Adipose tissue (tissue), 3 donors: ENCODE results near the gene LRRC27. TPM values are rescaled to one million over a fixed set of nuclear protein-coding genes. Genes with fewer than 3 reads are reported as not detected.

Experiments used
- H3K27ac ChIP-seq: one replicate; pipeline ENCODE4 v1.5.1; 2013; ENCODE audit warnings: low read depth, low read length
- WGBS, 3 donors: extraction: QIAGEN DNeasy Blood & Tissue Kit; methylation state at CpG; one replicate each; pipeline ENCODE4 v1.1.7; 2013; 5-methylcytosine and 5-hydroxymethylcytosine counted together
- polyA plus RNA-seq, 3 donors: library from polyadenylated mRNA; stranded (reverse); fragments of 200-250 nt; gene quantifications; one replicate each; pipeline ENCODE4 v1.2.3, GENCODE V29; 2013
- donor health status: healthy with polysubstance abuse.
- donor health status: Bipolar disorder and iron deficiency.
- donor health status: healthy.

The LRRC27 gene
- polyA plus RNA-seq, 3 donors: 3.4 to 6.1 (median 5.0) TPM

DNA sequence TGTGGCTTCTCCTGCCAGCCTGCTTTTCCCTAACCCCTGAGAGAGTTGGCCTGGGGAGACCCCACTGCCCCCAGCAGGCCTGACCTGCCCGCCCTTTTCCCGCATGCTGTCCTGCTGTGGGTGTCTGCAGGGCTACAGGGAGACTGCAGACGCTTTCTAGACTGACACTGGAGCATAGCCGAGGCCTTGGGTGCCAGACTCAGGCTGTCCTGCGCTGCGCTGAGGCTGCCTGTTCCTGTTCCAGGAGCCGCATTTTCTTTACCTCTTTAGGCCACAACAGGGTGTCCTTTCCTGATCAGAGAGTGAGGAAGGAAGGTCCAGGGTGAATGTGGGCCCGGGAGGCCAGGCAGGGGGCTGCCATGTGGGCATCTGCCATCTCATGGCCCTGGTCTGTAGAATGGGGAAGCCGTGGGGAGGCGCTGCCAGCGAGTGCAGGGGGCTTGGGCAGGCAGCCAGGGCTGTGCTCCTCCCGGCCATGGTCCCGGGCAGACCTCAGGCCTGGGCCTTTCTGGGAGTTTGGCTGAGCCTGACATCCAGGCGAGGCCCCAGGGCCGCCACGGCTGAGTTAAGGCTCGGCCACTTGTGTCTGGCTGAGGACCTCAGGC lies 68.7 kb downstream of the LRRC27 start:
- H3K27ac ChIP-seq: no peak overlapping the region
- 30 to 54% (median 52%) methylated on average over 17 of the region's 17 CpGs for WGBS, 3 donors

DNA sequence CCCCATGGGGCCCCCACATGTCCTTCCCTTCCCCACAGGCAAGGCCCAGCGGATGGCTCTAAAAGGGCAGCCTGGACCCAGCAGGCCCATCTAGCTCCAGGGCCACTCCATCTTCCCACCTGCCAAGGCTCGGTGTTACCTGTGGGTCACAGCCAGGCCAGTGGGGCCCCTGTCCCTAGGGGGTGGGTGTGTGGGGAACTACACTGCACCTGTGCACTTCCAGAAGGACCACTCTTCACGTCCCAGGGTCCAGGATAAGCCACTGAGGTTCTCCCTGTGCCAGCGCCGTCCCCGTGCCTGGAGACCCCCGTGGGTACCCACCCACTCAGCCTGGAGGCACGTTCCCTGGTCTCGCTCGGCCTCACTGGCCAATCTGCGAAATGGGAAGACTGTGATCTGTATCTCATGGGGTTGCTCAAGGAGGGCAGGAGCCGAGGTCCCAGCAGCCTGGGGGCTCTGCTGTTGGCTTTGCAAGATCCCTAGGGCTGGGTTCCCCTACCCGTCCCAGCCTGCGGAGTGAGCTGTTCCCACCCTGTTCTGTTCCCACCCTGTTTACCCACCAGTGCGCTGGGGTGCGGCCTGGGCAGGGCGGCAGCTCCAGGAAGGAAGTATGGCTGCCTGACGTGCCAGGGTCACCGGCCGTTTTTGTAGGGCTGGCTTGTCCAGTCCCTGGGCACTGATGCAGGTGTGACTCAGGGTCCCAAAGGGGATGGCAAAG lies 69.6 kb downstream of the LRRC27 start:
- no peak overlapping the region for H3K27ac ChIP-seq
- 60 to 70% (median 66%) methylated on average over 19 to 20 of the region's 20 CpGs for WGBS, 3 donors

- 76 to 94% (median 89%) methylated on average over 22 to 24 of the region's 24 CpGs for WGBS, 3 donors
- no peak overlapping the region for H3K27ac ChIP-seq
Observed at GRCh38 chr10:132402781-132403241, 70.8 kb downstream of the LRRC27 start.

DNA sequence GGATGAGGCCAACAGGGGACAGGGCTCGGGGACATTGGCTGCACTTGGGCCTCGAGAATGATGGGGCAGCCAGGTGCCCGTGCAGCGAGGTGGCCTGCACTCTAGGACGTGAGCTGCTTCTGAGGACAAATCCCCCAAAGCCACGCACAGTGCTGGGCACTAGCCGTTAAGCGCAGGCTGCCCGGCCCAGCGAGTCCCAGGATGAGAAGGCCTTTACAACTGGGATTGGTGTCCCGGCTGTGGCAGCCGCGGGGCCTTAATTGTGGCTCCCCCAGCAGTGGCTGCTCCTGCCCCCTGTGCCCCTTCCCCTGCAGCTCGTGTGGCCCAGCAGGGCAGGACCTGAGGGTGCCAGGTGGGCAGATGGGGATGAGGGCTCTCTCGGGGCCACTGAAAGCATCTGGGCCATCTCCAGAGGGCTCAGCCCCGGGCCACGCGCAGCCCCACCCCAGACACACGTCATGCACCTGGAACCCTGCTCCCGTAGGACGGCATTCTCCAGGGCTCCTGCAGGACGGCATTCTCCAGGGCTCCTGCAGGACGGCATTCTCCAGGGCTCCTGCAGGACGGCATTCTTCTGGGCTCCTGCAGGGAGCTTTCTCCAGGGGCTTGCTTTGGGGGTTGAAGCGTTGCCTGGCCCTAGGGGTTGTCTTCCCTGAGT lies 71.6 kb downstream of the LRRC27 start:
- 58 to 91% (median 87%) methylated on average over 20 to 25 of the region's 25 CpGs for WGBS, 3 donors

DNA sequence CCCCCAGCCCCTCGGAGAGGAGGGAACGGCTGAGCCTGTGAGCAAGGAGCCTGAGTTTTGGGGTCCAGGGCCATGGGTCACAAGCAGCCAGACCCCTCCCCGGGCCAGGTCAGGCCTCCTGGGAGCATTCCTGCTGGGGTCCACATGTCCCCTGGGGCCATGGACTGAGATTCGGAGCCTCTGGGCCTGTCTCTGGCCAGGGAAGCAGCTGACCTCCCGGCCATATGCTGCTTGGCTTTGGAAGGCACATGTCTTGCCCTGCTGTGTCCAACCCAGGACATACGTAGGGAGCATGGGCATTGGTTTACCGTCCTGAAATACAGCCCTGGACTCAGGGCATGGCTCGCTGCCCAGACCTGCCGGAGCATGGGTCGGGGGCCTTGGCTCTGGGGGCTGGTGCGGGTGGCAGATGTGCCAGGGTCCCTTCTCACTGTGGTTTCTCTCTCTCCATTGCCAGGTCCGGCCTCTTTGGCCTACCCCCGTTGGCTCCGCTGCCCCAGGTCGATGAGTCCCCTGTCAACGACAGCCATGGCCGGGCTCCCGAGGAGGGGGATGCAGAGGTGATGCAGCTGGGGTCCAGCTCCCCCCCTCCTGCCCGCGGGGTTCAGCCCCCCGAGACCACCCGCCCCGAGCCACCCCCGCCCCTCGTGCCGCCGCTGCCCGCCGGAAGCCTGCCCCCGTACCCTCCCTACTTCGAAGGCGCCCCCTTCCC lies 72.3 kb downstream of the LRRC27 start:
- 61 to 88% (median 86%) methylated on average over 16 to 32 of the region's 32 CpGs for WGBS, 3 donors
- no peak overlapping the region for H3K27ac ChIP-seq

More for the DNA sequence above, 71.6 kb downstream of the LRRC27 start:
- no peak overlapping the region for H3K27ac ChIP-seq

DNA sequence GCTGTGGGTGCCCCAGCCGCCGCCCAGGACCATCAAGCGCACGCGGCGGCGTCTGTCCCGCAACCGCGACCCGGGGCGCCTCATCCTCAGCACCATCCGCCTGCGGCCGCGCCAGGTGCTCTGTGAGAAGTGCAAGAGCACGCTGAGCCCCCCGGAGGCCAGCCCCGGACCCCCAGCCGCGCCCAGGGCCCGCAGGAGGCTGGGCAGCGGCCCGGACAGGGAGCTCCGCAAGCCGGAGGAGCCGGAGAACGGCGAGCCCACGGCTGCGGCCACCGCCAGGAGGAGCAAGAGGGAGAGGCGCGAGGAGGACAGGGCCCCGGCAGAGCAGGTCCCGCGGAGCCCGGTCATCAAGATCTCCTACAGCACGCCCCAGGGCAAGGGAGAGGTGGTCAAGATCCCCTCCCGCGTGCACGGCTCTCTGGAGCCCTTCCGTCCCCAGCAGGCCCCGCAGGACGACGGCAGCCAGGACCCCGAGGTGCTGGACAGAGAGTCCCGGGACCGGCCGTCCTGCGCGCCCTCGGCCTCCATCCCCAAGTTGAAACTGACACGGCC lies 73.0 kb downstream of the LRRC27 start:
- WGBS, 3 donors: 87 to 94% (median 92%) methylated on average over 49 to 54 of the region's 54 CpGs

GRCh38 chr10:132405463-132405991 lies 73.5 kb downstream of the LRRC27 start:
- H3K27ac ChIP-seq: no peak overlapping the region
- WGBS, 3 donors: 93 to 97% (median 95%) methylated on average over 46 to 53 of the region's 53 CpGs

More for the DNA sequence above, 73.0 kb downstream of the LRRC27 start:
- H3K27ac ChIP-seq: no peak overlapping the region

DNA sequence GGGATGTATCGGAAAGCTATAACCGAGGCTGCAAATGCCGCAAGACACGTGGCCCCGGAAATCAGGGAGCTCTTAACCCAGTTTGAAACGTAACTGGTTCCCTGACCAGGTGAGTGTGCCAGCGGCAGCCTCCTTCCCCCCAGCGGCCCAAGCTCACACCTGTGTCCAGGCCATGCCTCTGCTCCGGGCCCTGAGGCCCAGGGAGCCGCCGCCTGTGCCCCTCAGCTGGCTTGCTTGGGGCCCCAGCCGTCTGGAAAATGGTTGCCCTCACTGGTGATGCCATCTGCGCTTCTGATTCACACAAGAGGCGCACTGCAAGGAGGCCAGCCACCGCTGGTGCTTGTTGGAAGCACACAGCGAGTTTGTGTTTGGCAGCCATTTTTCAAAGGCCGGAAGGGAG lies 74.2 kb downstream of the LRRC27 start:
- H3K27ac ChIP-seq: no peak overlapping the region
- WGBS, 3 donors: 73 to 92% (median 86%) methylated on average over 17 of the region's 17 CpGs

DNA sequence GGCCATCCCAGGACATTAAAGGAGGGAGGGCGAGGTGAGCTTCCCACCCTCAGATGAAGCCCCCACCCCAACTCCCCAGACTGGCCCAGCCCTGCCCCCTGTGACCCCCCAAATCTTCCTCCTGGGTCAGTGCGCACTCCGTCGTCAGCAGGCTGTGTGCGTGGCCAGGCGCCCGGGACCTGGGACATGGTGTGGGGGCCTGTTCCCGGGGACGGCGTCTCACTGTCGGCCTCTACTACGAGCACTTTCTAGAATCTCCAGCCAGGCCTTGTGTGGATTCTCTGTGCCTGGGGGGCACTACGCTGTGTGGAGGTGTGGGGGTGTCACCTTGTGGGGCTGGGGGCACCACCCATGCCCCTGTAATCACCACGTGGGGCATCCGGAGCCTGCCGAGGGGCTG lies 74.8 kb downstream of the LRRC27 start:
- no peak overlapping the region for H3K27ac ChIP-seq
- 53 to 98% (median 92%) methylated on average over 16 of the region's 16 CpGs for WGBS, 3 donors

DNA sequence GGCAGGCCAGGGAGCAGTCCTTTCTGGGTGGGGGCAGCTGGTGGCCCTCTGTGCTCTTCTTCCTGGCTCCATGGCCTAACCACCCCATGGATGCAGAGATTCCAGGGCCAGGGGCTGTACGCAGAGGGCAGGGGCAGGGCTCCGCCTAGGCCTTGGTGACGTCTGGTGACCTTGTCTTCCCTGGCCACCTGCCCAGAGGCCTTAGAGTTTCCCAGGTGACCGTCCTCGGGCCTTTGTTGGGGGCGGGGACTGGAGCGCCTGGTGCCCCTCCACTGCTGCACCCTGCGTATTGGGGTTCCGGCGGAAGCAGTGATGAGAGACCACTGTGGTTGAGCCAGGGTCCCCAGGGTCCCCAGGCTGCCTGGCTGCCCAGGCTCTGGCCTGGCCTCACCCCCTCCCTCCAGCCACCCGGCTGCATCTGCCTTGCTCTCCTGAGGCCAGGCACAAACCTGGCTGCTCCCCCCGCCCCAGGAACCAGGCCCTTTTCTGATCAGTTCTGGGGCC lies 75.3 kb downstream of the LRRC27 start:
- WGBS, 3 donors: 22 to 87% (median 77%) methylated on average over 11 to 12 of the region's 12 CpGs
- H3K27ac ChIP-seq: no peak overlapping the region

- 11 to 31% (median 27%) methylated on average over 17 of the region's 17 CpGs for whole genome bisulfite sequencing, 3 donors
- H3K27ac ChIP-seq: no peak overlapping the region
Observed at GRCh38 chr10:132407846-132408278, 75.9 kb downstream of the LRRC27 start.

DNA sequence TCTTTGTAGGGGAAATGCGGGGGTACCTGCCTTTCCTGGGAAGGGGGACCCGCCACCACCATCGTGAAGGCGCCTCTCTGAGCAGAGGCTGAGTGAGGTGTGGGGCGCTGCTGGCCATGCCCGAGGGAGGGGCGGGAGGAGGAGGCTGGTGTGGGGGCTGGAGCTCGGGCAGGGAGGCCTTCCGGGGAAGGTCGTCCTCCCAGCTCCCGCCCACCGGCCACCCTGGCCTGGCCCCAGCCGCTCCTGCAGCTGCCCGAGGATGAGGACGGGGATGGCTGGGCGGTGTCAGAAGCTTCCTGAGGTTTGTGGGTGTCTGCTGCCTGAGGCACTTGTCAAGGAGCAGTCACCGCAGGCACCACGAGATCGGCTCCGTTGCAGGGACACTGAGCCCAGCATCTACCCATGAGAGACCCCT lies 76.4 kb downstream of the LRRC27 start:
- WGBS, 3 donors: 13 to 41% (median 32%) methylated on average over 14 to 20 of the region's 20 CpGs
- H3K27ac ChIP-seq: no peak overlapping the region

DNA sequence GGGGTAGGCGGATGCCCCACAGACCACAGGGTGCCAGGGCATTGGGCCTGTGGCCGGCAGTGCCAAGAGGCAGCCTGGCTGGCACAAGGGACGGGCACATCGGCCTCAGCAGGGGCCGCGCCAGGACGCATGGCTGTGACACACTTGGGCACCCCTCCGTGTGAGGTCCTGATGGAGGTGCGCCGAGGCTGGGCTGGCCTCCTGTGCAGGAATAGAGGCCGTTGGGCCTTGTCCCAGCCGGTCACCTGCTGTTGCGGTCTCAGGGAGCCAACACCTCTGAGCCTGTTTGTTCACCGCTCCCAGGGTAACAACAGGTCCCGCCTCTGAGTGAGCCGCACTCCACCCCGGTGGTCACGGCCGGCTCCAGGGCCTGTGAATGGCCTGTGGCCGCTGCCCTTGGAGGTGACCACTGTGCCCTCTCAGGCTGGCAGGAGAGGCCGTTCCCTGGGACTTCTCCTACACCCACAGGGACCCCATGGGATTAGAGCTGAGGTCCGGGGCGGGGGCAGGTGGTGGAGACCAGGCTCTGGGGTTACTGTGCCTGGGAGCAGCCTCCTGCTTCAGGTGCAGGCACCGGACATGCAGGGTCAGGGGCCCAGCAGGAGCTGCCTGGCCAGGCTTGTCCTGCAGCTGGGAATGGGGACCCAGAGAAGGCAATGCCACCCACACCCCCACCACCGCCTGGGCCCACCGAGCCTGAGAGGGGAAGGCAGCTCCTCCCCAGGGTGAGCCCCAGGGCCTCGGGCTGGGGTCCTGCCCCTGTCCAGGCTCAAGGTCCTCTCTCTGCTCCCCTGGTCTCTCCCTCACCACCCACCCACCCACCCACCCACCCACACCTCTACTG lies 77.1 kb downstream of the LRRC27 start:
- WGBS, 3 donors: 41 to 86% (median 76%) methylated on average over 22 to 27 of the region's 27 CpGs
- H3K27ac ChIP-seq: no peak overlapping the region

DNA sequence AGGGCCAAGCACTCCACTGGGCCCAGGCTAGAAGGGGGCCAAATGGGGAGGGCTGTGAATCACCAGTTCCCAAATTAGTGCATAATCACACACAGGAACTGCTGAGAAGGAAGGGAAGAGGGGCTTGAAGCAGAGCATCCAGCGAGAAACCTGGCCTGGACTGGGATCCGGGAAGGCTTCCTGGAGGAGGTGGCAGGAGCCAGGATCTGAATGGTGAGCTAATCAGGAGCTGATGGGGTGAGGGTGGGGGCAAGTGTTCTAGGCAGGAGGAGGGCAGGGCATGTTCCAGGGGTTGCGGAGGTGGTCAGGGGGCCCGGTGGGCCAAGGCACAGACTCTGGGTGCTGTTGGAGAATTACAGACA lies 77.7 kb downstream of the LRRC27 start:
- H3K27ac ChIP-seq: no peak overlapping the region
- 36 to 92% (median 86%) methylated on average over 4 of the region's 4 CpGs for WGBS, 3 donors

DNA sequence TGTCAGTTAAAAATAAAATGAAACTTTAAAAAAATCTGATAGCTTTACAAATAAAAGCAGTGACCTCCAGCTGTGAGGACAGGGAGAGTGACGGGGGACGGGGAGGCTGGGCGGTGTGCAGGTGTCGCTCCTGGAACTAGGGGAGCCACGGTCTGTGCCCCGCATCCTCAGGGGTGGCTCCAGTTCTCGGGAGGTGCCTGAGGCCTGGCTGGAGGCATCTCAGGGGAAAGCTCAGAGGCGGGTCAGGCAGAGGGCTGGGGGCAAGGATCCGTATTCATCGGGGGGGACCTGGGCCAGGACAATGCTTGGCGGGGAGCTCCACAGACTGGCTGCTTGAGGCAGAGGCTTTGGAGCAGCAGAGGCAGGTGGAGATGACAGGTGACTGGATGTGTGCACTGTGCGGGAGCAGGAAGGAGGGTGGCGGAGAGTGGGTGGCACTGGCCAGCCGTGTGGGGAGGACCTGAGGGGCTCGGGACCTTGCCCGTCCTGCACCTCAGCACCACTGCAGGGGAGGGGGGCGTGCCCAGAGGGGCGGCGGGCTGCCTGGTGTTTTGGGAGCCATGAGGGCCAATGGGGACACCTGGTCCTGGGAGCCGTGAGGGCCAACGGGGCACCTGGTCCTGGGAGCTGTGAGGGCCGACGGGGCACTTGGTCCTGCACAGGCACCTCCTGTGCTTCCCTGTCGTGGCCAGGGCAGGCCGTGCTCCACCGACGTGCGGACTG lies 78.2 kb downstream of the LRRC27 start:
- 42 to 95% (median 91%) methylated on average over 23 to 28 of the region's 28 CpGs for WGBS, 3 donors
- no peak overlapping the region for H3K27ac ChIP-seq

GRCh38 chr10:132410779-132411532 lies 79.0 kb downstream of the LRRC27 start:
- 34 to 79% (median 79%) methylated on average over 28 of the region's 28 CpGs for WGBS, 3 donors
- no peak overlapping the region for H3K27ac ChIP-seq
